AG10803 (cell line): ENCODE measurements around the gene APIP.

Experiments
- DNase-seq: peaks from one replicate; pipeline ENCODE4 v3.0.0; 2010; ENCODE audit warnings: low read depth
- H3K4me3 ChIP-seq: 2 replicates; pipeline ENCODE4 v1.5.1; 2011; ENCODE audit warnings: mild to moderate bottlenecking, low read length, control low read depth
- CTCF ChIP-seq: conservative IDR thresholded peaks from 2 replicates; pipeline ENCODE4 v1.5.1; 2011; ENCODE audit warnings: mild to moderate bottlenecking, low read length, control low read depth, inconsistent platforms

APIP gene

GRCh38 chr11:34865261-34865660 lies 50.9 kb downstream of the APIP start:
- DNase-seq = no peak
- no peak overlapping the region for H3K4me3 ChIP-seq
- no peak for TF ChIP-seq CTCF

GRCh38 chr11:34864424-34864823 lies 51.8 kb downstream of the APIP start:
- no peak for DNase-seq
- no peak overlapping the region for H3K4me3 ChIP-seq
- TF ChIP-seq CTCF = no peak

- no peak for TF ChIP-seq CTCF
- DNase-seq = no peak
- no peak overlapping the region for H3K4me3 ChIP-seq
These were observed 53.1 kb downstream of the APIP start for GRCh38 chr11:34863048-34863447.

GRCh38 chr11:34860518-34860917 lies 55.7 kb downstream of the APIP start:
- no peak overlapping the region for H3K4me3 ChIP-seq
- no peak for TF ChIP-seq CTCF
- no peak for DNase-seq

- H3K4me3 ChIP-seq = no peak overlapping the region
- no peak for TF ChIP-seq CTCF
- no peak for DNase-seq
These were observed 56.1 kb downstream of the APIP start for GRCh38 chr11:34860034-34860433.

- no peak overlapping the region for H3K4me3 ChIP-seq
- no peak for TF ChIP-seq CTCF
- DNase-seq = peak; percentile 29
These were observed 56.7 kb downstream of the APIP start for GRCh38 chr11:34859496-34859895.

- TF ChIP-seq CTCF = no peak
- H3K4me3 ChIP-seq = no peak overlapping the region
- no peak for DNase-seq
These were observed 58.7 kb downstream of the APIP start for GRCh38 chr11:34857463-34857862.
